ENCODE data around the gene OTP.
A peak's percentile ranks its signal among the peaks of the same experiment; 100 is the strongest.

The OTP gene

GRCh38 chr5:77633207-77633675, 5.3 kb downstream of the OTP start (continued):
- no peak for TF ChIP-seq CREB5 (CRISPR knock-in tag; IDR thresholded peaks at IDR 0.05; ENCODE audit: low read depth)
- TF ChIP-seq ARNTL (CRISPR knock-in tag; IDR thresholded peaks at IDR 0.05; ENCODE audit: borderline replicate concordance, low read depth), result no peak
- TF ChIP-seq ISL1 (CRISPR knock-in tag; IDR thresholded peaks at IDR 0.05), result no peak
- no peak for TF ChIP-seq ZNF8 (CRISPR knock-in tag; IDR thresholded peaks at IDR 0.05)
- TF ChIP-seq OSR1 (CRISPR knock-in tag; IDR thresholded peaks at IDR 0.05), result no peak
- TF ChIP-seq CSRNP3 (CRISPR knock-in tag; IDR thresholded peaks at IDR 0.05), result no peak
- TF ChIP-seq TOX (CRISPR knock-in tag; IDR thresholded peaks at IDR 0.05; ENCODE audit: borderline replicate concordance), result no peak
- no peak for TF ChIP-seq SNAI2 (CRISPR knock-in tag; IDR thresholded peaks at IDR 0.05)
- TF ChIP-seq PPARA (CRISPR knock-in tag; IDR thresholded peaks at IDR 0.05; ENCODE audit: borderline replicate concordance), result no peak
- TF ChIP-seq ZC3H10 (CRISPR knock-in tag; IDR thresholded peaks at IDR 0.05), result no peak

GRCh38 chr5:77632526-77633206, 5.8 kb downstream of the OTP start:
- ATAC-seq, result no peak
- TF ChIP-seq TSHZ2 (CRISPR knock-in tag; IDR thresholded peaks at IDR 0.05) (no peak), ZNF70 (CRISPR knock-in tag; IDR thresholded peaks at IDR 0.05) (no peak), ESRRG (CRISPR knock-in tag; IDR thresholded peaks at IDR 0.05) (no peak), OSR1 (CRISPR knock-in tag; IDR thresholded peaks at IDR 0.05) (no peak), RARB (CRISPR knock-in tag; IDR thresholded peaks at IDR 0.05) (no peak), PPARA (CRISPR knock-in tag; IDR thresholded peaks at IDR 0.05; ENCODE audit: borderline replicate concordance) (no peak), POU6F1 (CRISPR knock-in tag; IDR thresholded peaks at IDR 0.05; ENCODE audit: borderline replicate concordance, low read depth) (no peak)

GRCh38 chr5:77630114-77630680, 8.3 kb downstream of the OTP start:
- TF ChIP-seq ARNTL (CRISPR knock-in tag; IDR thresholded peaks at IDR 0.05; ENCODE audit: borderline replicate concordance, low read depth) (no peak), CSDC2 (CRISPR knock-in tag; IDR thresholded peaks at IDR 0.05) (no peak), ZFP3 (CRISPR knock-in tag; IDR thresholded peaks at IDR 0.05) (no peak), POU6F1 (CRISPR knock-in tag; IDR thresholded peaks at IDR 0.05; ENCODE audit: borderline replicate concordance, low read depth) (no peak), RARB (CRISPR knock-in tag; IDR thresholded peaks at IDR 0.05) (no peak), ZC3H10 (CRISPR knock-in tag; IDR thresholded peaks at IDR 0.05) (no peak), ESRRG (CRISPR knock-in tag; IDR thresholded peaks at IDR 0.05) (no peak), ZNF70 (CRISPR knock-in tag; IDR thresholded peaks at IDR 0.05) (no peak), ISL1 (CRISPR knock-in tag; IDR thresholded peaks at IDR 0.05) (no peak), BACH2 (CRISPR knock-in tag; IDR thresholded peaks at IDR 0.05; ENCODE audit: borderline replicate concordance) (no peak), ZNF8 (CRISPR knock-in tag; IDR thresholded peaks at IDR 0.05) (no peak), ZNF565 (CRISPR knock-in tag; conservative IDR thresholded peaks at IDR 0.05; ENCODE audit: low read depth) (no peak), PATZ1 (CRISPR knock-in tag; IDR thresholded peaks at IDR 0.05; ENCODE audit: borderline replicate concordance) (no peak), CSRNP3 (CRISPR knock-in tag; IDR thresholded peaks at IDR 0.05) (no peak), PPARA (CRISPR knock-in tag; IDR thresholded peaks at IDR 0.05; ENCODE audit: borderline replicate concordance) (no peak)
- peak; percentile 80 for ATAC-seq

All from SK-N-SH treated with all-trans-retinoic acid at 6 μM for 48 hours (cell line).